Renal cortex interstitium (tissue), 11 donors: ENCODE data around the gene CYP4F2. TPM values are rescaled to one million over a fixed set of nuclear protein-coding genes. Genes with fewer than 3 reads are reported as not detected.
"Not testable (repeated sequence)": the region's sequence is repeated elsewhere in the genome, so short reads cannot be mapped to it uniquely, and the experiment has no call there.

ENCODE experiments used
- DNase-seq, 11 donors: peaks; one replicate each; pipeline ENCODE4 v3.0.0-alpha.2; 2013; ENCODE audit warnings: low read depth in 9 of 11, low spot score in 4 of 11; ENCODE audit errors: extremely low read depth in 1 of 11
- polyA plus RNA-seq, 3 donors: library from polyadenylated mRNA; unstranded; fragments of 120-200 nt; gene quantifications; one replicate each; pipeline ENCODE4 v1.2.1, GENCODE V29; 2013; ENCODE audit not compliant: insufficient read length in 3 of 3

Gene CYP4F2
- polyA plus RNA-seq, 3 donors, result 0.39 to 0.53 TPM; not detected in 1

- no peak for DNase-seq
Measured at GRCh38 chr19:15831626-15832025, 66.2 kb downstream of the CYP4F2 start.

- no peak for DNase-seq
Measured at GRCh38 chr19:15829786-15830185, 68.1 kb downstream of the CYP4F2 start.

- DNase-seq, result no peak
Measured at GRCh38 chr19:15829306-15829698, 68.6 kb downstream of the CYP4F2 start.

GRCh38 chr19:15828611-15829305 is 69.1 kb downstream of the CYP4F2 start:
- not testable (repeated sequence) for DNase-seq

- DNase-seq, result no peak
Measured at GRCh38 chr19:15828121-15828610, 69.7 kb downstream of the CYP4F2 start.

Other genes with a start within 250 kb of the CYP4F2 start
- 1 to 10 TPM in 1 of 3 donors, under 1 TPM in 1, not detected in 1; 0.62 to 1.3 TPM for gene CYP4F12, start 225.0 kb downstream of the CYP4F2 start, polyA plus RNA-seq
- not detected for gene OR10H2, start 170.1 kb downstream of the CYP4F2 start, polyA plus RNA-seq
- gene OR10H3, start 160.1 kb downstream of the CYP4F2 start, polyA plus RNA-seq, result not detected
- under 1 TPM; 0.06 to 0.09 (median 0.09) TPM for gene OR10H5, start 110.4 kb downstream of the CYP4F2 start, polyA plus RNA-seq
- gene OR10H1, start 82.4 kb downstream of the CYP4F2 start, polyA plus RNA-seq, result under 1 TPM; 0.06 to 0.08 (median 0.08) TPM
- under 1 TPM; 0.17 to 0.86 (median 0.34) TPM for gene CYP4F11, start 36.5 kb upstream of the CYP4F2 start, polyA plus RNA-seq
- gene OR10H4, start 50.9 kb upstream of the CYP4F2 start, polyA plus RNA-seq, result not detected
- gene TPM4, start 178.4 kb upstream of the CYP4F2 start, polyA plus RNA-seq, result 100 to 1,000 TPM; 525 to 623 (median 557) TPM
- 10 to 100 TPM; 70.7 to 96.3 (median 95.6) TPM for gene RAB8A, start 213.8 kb upstream of the CYP4F2 start, polyA plus RNA-seq
- 1 to 10 TPM in 1 of 3 donors, under 1 TPM in 2; 0.30 to 1.3 (median 0.51) TPM for gene HSH2D, start 245.6 kb upstream of the CYP4F2 start, polyA plus RNA-seq